Prostate gland (tissue), 2 donors: ENCODE data around the gene TFEB. TPM values are rescaled to one million over a fixed set of nuclear protein-coding genes. Genes with fewer than 3 reads are reported as not detected.
A peak's percentile ranks its signal among the peaks of the same experiment; 100 is the strongest.

ENCODE experiments used
- DNase-seq: peaks from one replicate; pipeline ENCODE4 v3.0.0-alpha.2; 2019; ENCODE audit warnings: low spot score
- H3K27ac ChIP-seq, 2 donors: fragments of 200-600 bp; sonication (generic); 2 replicates each; pipeline ENCODE4 v1.5.1; 2017 to 2019
- H3K27me3 ChIP-seq: fragments of 200-600 bp; sonication (generic); replicated peaks from 2 replicates; pipeline ENCODE4 v1.5.1; 2019; ENCODE audit not compliant: insufficient read depth
- H3K36me3 ChIP-seq, 2 donors: fragments of 200-600 bp; sonication (generic); 1 replicate in 1 of 2; 2 replicates in 1 of 2; pipeline versions ENCODE4 v1.5.1 to v1.8.1; 2017 to 2019
- H3K4me1 ChIP-seq: fragments of 200-600 bp; sonication (generic); replicated peaks from 2 replicates; pipeline ENCODE4 v1.5.1; 2019
- H3K4me3 ChIP-seq, 2 donors: fragments of 200-600 bp; sonication (generic); 2 replicates each; pipeline ENCODE4 v1.5.1; 2017 to 2019
- H3K9me3 ChIP-seq: fragments of 200-600 bp; sonication (generic); 2 replicates; pipeline ENCODE4 v1.5.1; 2017
- POLR2A ChIP-seq: fragments of 450-650 bp; IDR thresholded peaks from one replicate; pipeline ENCODE4 v1.6.1; 2016; ENCODE audit warnings: antibody characterized with exemption, mild to moderate bottlenecking
- POLR2AphosphoS5 ChIP-seq: sonication (generic); formaldehyde crosslinking; IDR thresholded peaks from one replicate; pipeline ENCODE4 v1.6.1; 2017; ENCODE audit warnings: antibody characterized with exemption
- WGBS: methylation state at CpG from one replicate; pipeline ENCODE4 v1.1.5; 2018; 5-methylcytosine and 5-hydroxymethylcytosine counted together
- intact Hi-C: fragments of 100-400 bp; cut with DNase I; formaldehyde crosslinking; loops from one replicate; pipeline ENCODE4 v1.14.2; 2022
- total RNA-seq, 2 donors: library from RNA; depleted of rRNA; stranded (reverse); fragments of >200 nt; gene quantifications; one replicate each; pipeline ENCODE4 v1.1.0, GENCODE V29; 2016
- TF ChIP-seq, protein P1 (sequence below), 4 experiments: fragments of 200-600 bp in 2 of 4; fragments of 450-650 bp in 2 of 4; sonication (generic) in 2 of 4; IDR thresholded peaks; 1 replicate in 3 of 4; 2 replicates in 1 of 4; pipeline ENCODE4 v1.5.1; 2016 to 2019; ENCODE audit warnings: antibody characterized with exemption in 4 of 4, mild to moderate bottlenecking in 2 of 4, moderate library complexity in 2 of 4

The TFEB gene
- total RNA-seq, result 10 to 100 TPM; 28.4 to 31.2 TPM

GRCh38 chr6:41735427-41736185 is at the start of gene TFEB:
TFEB (minus strand) TSS chr6:41735608; CDS start chr6:41691213, 44,395 bp downstream.
- H3K36me3 ChIP-seq, result no peaks in the 10 kb centered on the region
- TF ChIP-seq, protein P1, sequence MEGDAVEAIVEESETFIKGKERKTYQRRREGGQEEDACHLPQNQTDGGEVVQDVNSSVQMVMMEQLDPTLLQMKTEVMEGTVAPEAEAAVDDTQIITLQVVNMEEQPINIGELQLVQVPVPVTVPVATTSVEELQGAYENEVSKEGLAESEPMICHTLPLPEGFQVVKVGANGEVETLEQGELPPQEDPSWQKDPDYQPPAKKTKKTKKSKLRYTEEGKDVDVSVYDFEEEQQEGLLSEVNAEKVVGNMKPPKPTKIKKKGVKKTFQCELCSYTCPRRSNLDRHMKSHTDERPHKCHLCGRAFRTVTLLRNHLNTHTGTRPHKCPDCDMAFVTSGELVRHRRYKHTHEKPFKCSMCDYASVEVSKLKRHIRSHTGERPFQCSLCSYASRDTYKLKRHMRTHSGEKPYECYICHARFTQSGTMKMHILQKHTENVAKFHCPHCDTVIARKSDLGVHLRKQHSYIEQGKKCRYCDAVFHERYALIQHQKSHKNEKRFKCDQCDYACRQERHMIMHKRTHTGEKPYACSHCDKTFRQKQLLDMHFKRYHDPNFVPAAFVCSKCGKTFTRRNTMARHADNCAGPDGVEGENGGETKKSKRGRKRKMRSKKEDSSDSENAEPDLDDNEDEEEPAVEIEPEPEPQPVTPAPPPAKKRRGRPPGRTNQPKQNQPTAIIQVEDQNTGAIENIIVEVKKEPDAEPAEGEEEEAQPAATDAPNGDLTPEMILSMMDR (IDR thresholded peaks at IDR 0.05), result peak; percentile 94 to 100 (median 98)
- TF ChIP-seq POLR2AphosphoS5 (peak; percentile 94), POLR2A (peak; percentile 52)
- peak; percentile 94 for DNase-seq
- H3K27me3 ChIP-seq, result no peaks in the 10 kb centered on the region
- intact Hi-C loops, result loop anchor here (2.0 kb wide), 1 partner anchor 51 kb away; the partner anchor contains the start of gene TOMM6
- H3K4me3 ChIP-seq, result peak within 1 kb of the TSS; percentile 95 to 96
- peaks cover 20% of the 10 kb centered on the region for H3K4me1 ChIP-seq
- 12% methylated on average over 28 of the region's 50 CpGs for WGBS
- H3K27ac ChIP-seq, result peak within 1 kb of the TSS; percentile 98 to 99
- no peaks in the 10 kb centered on the region for H3K9me3 ChIP-seq

DNA sequence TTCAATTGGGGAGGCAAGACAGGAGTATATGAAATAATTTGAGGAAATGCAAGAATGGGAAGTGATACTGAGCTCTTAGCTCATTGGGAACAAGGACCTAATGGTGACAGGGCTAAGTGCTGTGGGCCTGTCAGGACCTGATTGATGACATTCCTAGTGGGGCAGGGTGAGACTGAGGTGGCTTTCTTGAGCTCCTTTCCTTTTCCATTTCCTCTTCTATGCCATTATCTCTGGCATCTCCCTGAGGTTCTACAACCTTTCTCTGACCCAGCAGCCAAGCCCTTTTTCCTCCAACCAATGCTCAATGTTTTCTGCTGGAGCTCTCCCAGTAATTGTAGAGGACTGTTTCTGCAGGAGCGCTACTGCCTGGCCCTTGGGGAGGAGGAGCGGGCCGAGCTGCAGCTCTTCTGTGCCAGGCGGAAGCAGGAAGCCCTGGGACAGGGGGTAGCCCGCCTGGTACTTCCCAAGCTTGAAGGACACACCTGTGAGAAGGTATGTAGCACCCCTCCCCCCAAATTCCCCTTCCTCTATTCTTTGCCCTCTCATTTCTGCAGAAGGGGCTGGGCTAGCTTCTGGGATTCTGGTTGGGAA is 49.3 kb upstream of the TFEB start:
- H3K36me3 ChIP-seq, result peaks cover 0 to 3% of the 10 kb centered on the region in 2 donors
- intact Hi-C loops, result loop anchor here (5.0 to 10.0 kb wide), 3 partner anchors 138 to 190 kb away; partner anchors contain the start of genes BYSL and MED20
- no peak for DNase-seq
- TF ChIP-seq POLR2AphosphoS5 (peak; percentile 27), POLR2A (no peak)
- H3K4me1 ChIP-seq, result peaks cover 28% of the 10 kb centered on the region
- no peak overlapping the region for H3K4me3 ChIP-seq
- 36% methylated on average over 5 of the region's 5 CpGs for WGBS
- H3K27ac ChIP-seq, result peak overlapping the region; percentile 42 to 51
- H3K27me3 ChIP-seq, result no peaks in the 10 kb centered on the region
- H3K9me3 ChIP-seq, result no peaks in the 10 kb centered on the region

DNA sequence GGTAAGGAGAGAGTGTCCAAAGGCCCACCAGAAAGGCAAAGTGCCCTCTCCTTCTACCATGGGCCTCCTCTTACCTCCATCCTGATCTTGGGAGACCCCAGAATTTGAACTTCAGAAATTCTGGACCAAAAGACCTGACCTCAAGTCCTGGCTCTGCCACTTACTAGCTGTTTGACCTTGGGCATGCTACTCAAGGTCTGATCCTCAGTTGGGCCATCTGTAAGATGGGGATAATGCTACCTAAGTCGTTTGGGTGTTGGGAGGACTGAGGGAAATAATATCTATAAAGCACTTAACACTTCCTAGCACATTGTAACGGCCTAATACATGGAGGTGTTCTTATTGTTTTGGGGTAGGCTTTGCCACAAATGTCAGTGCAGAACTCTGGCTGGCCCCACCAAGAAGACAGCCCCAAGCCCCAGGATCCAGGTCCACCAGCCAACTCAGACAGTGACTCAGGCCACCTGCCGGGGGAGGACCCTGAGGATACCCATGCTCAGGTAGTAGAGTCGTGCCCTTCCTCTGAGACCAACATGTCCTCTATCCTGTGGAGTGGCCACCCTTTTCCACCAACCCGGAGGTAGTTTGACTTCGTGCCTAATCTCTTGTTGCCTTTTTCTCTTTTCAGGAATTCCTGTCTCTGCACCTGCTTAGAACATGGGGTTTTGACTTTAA is 47.8 kb upstream of the TFEB start:
- 83% methylated on average over 6 of the region's 6 CpGs for WGBS
- H3K4me1 ChIP-seq, result peaks cover 28% of the 10 kb centered on the region
- TF ChIP-seq POLR2A (no peak), POLR2AphosphoS5 (no peak)
- TF ChIP-seq, protein P1 (IDR thresholded peaks at IDR 0.05), result no peak
- H3K36me3 ChIP-seq, result no peaks in the 10 kb centered on the region
- H3K27me3 ChIP-seq, result no peaks in the 10 kb centered on the region
- intact Hi-C loops, result loop anchor here (5.0 to 10.0 kb wide), 2 partner anchors 154 to 188 kb away; no protein-coding TSS in a partner anchor
- H3K4me3 ChIP-seq, result no peak overlapping the region
- DNase-seq, result no peak
- H3K9me3 ChIP-seq, result no peaks in the 10 kb centered on the region
- no peak overlapping the region for H3K27ac ChIP-seq

DNA sequence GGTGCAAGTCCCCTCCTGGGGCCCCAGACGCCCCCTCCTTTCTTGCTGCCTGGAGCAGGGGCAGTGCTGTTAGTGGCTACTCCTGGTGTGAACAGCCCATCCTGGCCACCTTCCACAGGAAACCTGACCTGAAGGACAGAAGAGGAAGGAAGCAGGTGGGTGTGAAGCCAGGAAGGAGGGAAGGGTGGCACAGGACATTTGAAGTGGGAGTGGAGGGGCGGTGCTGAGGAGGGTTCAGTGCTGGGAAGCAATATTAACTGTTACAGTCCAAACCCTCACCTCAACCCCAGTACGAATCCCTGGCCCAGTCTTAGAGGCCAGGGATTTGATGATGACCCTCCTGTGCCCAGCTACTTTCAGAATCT is 45.9 kb upstream of the TFEB start:
- H3K4me1 ChIP-seq, result peaks cover 28% of the 10 kb centered on the region
- H3K4me3 ChIP-seq, result peak overlapping the region in 1 of 2 donors; percentile 65
- no peak for DNase-seq
- intact Hi-C loops, result loop anchor here (5.0 to 10.0 kb wide), 2 partner anchors 156 to 187 kb away; no protein-coding TSS in a partner anchor
- no peaks in the 10 kb centered on the region for H3K36me3 ChIP-seq
- peak overlapping the region; percentile 82 to 89 for H3K27ac ChIP-seq
- WGBS, result 21% methylated on average over 3 of the region's 3 CpGs
- H3K9me3 ChIP-seq, result no peaks in the 10 kb centered on the region
- no peaks in the 10 kb centered on the region for H3K27me3 ChIP-seq
- TF ChIP-seq POLR2A, result no peak
- TF ChIP-seq, protein P1 (IDR thresholded peaks at IDR 0.05), result no peak
- no peak for TF ChIP-seq POLR2AphosphoS5
